ENCODE data around the gene PROZ.

Gene PROZ

GRCh38 chr13:113119822-113120189 is 38.6 kb upstream of the PROZ start:
- H3K4me1 ChIP-seq (ENCODE audit: control insufficient read depth in 1 of 2, insufficient read depth in 1 of 2, low read depth in 1 of 2, low read length in 1 of 2), result no peaks in the 10 kb centered on the region
- no peak overlapping the region for H3K27ac ChIP-seq
- peaks cover 2% of the 10 kb centered on the region for H3K27me3 ChIP-seq
- no peak for TF ChIP-seq CTCF (IDR thresholded peaks at IDR 0.05)
- H3K4me3 ChIP-seq (ENCODE audit: low read depth in 1 of 2, low read length in 1 of 2), result no peak overlapping the region
- H3K9me3 ChIP-seq, result no peaks in the 10 kb centered on the region
- no peaks in the 10 kb centered on the region for H3K36me3 ChIP-seq

- Histone ChIP-seq H3K27ac (no peak overlapping the region), H3K36me3 (no peaks in the 10 kb centered on the region), H3K9me3 (no peaks in the 10 kb centered on the region), H3K4me1 (ENCODE audit: control insufficient read depth in 1 of 2, insufficient read depth in 1 of 2, low read depth in 1 of 2, low read length in 1 of 2) (no peaks in the 10 kb centered on the region), H3K4me3 (ENCODE audit: low read depth in 1 of 2, low read length in 1 of 2) (no peak overlapping the region), H3K27me3 (no peaks in the 10 kb centered on the region)
- no peak for TF ChIP-seq CTCF (IDR thresholded peaks at IDR 0.05)
Measured at GRCh38 chr13:113120300-113121182, 37.9 kb upstream of the PROZ start.

GRCh38 chr13:113121183-113121927 is 37.1 kb upstream of the PROZ start:
- no peak overlapping the region for H3K4me3 ChIP-seq (ENCODE audit: low read depth in 1 of 2, low read length in 1 of 2)
- H3K27ac ChIP-seq, result no peak overlapping the region
- TF ChIP-seq CTCF (IDR thresholded peaks at IDR 0.05), result no peak
- no peaks in the 10 kb centered on the region for H3K9me3 ChIP-seq
- H3K4me1 ChIP-seq (ENCODE audit: control insufficient read depth in 1 of 2, insufficient read depth in 1 of 2, low read depth in 1 of 2, low read length in 1 of 2), result no peaks in the 10 kb centered on the region
- peaks cover 2% of the 10 kb centered on the region for H3K27me3 ChIP-seq
- no peaks in the 10 kb centered on the region for H3K36me3 ChIP-seq

- no peaks in the 10 kb centered on the region for H3K9me3 ChIP-seq
- no peak for TF ChIP-seq CTCF (IDR thresholded peaks at IDR 0.05)
- no peaks in the 10 kb centered on the region for H3K36me3 ChIP-seq
- H3K4me1 ChIP-seq (ENCODE audit: control insufficient read depth in 1 of 2, insufficient read depth in 1 of 2, low read depth in 1 of 2, low read length in 1 of 2), result no peaks in the 10 kb centered on the region
- H3K27me3 ChIP-seq, result peaks cover 7% of the 10 kb centered on the region
- H3K27ac ChIP-seq, result no peak overlapping the region
- no peak overlapping the region for H3K4me3 ChIP-seq (ENCODE audit: low read depth in 1 of 2, low read length in 1 of 2)
Measured at GRCh38 chr13:113121928-113122471, 36.4 kb upstream of the PROZ start.

- Histone ChIP-seq H3K27me3 (peaks cover 14% of the 10 kb centered on the region), H3K4me3 (ENCODE audit: low read depth in 1 of 2, low read length in 1 of 2) (no peak within 1 kb of the TSS), H3K9me3 (no peaks in the 10 kb centered on the region)
Measured at GRCh38 chr13:113122550-113123225, 35.8 kb upstream of the PROZ start, which contains the start of gene F10. Gene F10, plus strand, starts transcription at chr13:113122799. Its CDS starts 57 bp downstream, at chr13:113122856.

More at GRCh38 chr13:113122550-113123225, 35.8 kb upstream of the PROZ start, which contains the start of gene F10:
- Histone ChIP-seq H3K4me1 (ENCODE audit: control insufficient read depth in 1 of 2, insufficient read depth in 1 of 2, low read depth in 1 of 2, low read length in 1 of 2) (no peaks in the 10 kb centered on the region), H3K27ac (no peak within 1 kb of the TSS), H3K36me3 (no peaks in the 10 kb centered on the region)
- no peak for TF ChIP-seq CTCF (IDR thresholded peaks at IDR 0.05)

Measured in neutrophil (primary cell).